Stimulated activated CD4-positive, alpha-beta T cell treated with anti-CD3 and anti-CD28 coated beads, Interleukin-12 subunit alpha, Interleukin-12 subunit beta, amount 100 ng/mL, for 48 hours (primary cell): ENCODE measurements around the gene TSPO2.
"Not testable (repeated sequence)": the region's sequence is repeated elsewhere in the genome, so short reads cannot be mapped to it uniquely, and the experiment has no call there.

Experiments used
- DNase-seq, 3 donors: peaks; one replicate each; pipeline ENCODE4 v3.0.0-alpha.2; 2020; ENCODE audit warnings: low read depth in 2 of 3, low spot score in 1 of 3

Gene TSPO2, protein sequence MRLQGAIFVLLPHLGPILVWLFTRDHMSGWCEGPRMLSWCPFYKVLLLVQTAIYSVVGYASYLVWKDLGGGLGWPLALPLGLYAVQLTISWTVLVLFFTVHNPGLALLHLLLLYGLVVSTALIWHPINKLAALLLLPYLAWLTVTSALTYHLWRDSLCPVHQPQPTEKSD

DNA sequence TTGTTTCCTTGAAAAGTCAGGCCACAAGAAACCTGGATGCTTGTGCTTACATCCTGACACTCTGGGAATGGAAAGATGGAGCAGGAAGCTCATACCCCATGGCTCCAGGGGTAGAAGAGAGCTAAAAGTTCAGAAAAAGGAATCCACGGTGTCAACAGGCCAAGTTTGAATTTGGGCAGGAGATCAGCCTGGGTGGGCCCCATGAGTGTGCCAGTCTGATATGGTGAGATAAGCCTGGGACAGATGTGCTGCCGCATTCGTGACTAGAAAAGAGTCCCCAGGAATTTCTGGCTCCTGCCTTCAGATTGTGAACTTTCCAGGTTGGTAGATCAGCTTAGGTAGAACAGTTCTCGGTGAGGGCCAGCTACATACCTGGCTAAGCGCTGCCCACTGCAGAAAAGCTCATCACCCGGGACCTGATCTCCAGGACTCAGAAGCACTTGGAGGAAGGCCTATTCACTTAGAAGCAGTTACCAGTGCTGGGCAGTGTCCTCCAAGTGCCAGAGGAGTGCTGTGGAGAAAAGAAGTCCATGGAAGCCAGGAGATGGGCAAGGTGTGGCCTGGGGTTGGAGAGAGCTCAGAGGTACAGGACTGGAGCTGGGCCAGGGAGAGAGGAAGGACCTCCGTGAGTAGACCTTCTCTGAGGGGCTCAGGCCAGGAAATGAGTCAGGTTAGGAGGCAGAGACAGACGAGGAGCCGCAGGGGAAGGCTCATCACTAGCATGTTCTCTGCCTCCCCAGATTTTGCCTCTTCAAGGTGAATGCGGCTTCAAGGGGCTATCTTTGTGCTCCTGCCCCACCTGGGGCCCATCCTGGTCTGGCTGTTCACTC is at the start of gene TSPO2:
Gene TSPO2, plus strand, starts transcription at position 242 of the 830 bp plus-strand sequence. Its CDS starts 519 bp downstream, at position 761.
- DNase-seq = no peak

DNA sequence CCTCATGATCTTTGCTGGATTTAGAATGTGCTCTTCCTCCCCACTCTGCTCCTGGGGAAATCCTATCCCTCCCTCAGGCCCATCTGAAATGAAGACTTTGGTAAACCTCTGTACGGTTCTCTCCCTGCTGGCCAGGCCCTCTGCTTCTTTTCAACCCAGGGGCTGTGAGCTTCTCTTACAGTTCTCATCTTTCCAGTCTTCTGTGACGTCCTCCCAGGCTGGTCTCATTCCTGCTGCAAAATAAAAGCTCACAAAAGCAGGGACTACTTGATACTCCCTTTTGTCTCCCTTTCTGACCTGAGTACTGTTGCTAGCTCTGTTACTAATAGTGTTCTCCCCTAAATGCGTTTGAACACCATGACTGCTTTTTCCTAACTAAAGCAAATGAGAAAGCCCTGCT is 49.5 kb upstream of the TSPO2 start:
- no peak for DNase-seq

DNA sequence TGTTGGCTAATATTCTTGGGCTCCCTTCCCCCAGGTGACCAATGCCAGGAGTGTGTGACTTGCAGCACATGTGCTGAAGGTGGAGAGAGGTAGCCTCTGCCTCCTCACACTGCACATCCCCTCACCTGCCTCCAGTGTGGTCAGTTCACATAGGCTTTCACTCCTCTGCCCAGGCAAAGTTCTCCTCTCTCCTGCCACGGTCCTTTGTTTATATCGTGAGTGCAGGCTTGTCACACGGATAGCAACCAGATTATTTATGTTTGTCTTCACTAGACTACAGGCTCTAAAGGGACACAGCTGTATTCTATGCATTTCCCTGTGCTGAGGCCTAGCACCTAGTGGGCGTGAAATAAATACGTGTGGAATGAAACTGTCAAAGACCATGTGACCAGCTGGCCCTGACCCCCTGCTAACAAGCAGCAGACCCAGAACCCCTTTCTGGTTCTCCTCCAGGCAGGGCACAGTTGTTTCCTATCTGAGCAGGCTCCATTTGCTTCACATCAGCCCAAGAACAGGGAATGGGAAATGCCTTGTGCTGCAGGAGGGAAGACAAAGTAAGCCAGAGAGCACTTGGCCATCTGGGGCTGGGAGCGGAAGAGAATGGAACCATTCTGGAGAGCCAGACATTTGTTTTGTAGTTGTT is 45.6 kb upstream of the TSPO2 start:
- DNase-seq = no peak

DNA sequence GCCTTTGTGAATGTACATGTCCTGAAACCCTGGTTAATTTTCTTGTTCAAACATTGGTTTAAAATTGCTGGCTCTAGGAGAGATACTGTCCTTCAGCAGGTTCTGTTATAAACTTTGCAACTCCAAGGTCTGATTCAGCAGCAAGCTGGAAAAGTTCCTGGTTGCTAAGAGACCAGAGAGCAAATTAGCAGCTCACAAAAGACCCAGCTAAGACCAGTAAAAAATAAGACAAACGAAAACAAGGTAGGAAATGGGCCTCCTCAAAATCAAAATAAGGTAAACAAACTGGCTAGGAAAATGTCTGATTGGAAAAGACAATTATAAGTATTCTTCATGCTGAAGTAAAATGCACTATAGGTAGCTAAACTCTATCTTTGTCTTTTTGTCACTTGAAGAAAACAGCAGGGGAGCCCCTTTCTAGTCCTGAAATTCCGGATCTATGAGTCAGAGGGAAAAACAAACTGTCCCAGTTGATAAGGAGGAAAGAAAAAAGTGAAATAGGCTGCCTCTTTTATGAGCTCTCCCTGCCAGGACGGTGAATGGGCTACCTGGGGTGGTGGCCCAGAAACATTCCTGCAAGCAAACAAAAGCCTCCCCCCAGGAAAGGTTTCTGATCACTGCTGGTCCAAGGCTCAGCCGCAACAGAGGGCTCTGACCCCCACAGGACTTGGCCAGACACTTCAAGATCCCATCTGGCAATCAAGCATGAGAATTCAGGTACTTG is 44.9 kb upstream of the TSPO2 start:
- no peak for DNase-seq

DNA sequence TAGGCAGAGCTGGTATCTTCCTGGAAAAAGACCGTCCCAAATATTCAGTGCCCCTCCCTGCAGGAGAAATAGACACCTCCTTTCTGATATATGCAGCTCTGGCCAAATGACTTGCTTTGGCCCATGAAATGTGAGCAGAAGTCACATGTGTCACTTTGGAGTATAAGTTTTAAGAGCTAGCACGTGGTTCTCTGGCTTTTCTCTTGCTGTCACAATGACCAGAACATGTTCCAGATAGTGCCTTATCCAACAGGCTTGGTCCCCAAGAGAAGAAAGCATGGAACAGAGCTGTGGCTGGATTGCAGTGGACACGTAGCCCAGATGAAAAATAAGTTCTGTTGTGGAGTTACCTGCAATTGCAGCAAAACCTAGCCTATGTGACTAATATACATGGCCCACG is 43.6 kb upstream of the TSPO2 start:
- no peak for DNase-seq

DNA sequence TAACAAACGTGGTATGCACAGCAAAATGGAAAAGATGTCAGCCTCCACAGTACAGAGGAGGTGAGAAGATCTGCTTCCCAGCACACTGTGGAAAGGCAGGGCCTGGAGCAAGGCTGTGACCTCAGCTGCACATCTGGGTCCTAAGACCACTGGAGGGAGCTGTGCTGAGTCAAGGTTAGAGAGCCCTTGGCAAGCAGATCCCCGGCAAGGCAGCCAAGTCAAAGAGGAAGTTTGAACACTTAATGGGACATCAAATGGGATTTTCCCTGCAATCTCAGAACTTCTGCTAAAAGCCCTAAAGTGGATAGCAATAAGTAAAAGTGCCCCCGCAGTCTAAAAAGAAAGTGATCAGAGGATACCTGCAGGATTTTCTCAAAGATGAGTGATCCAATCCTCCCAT is 42.7 kb upstream of the TSPO2 start:
- DNase-seq = no peak

DNA sequence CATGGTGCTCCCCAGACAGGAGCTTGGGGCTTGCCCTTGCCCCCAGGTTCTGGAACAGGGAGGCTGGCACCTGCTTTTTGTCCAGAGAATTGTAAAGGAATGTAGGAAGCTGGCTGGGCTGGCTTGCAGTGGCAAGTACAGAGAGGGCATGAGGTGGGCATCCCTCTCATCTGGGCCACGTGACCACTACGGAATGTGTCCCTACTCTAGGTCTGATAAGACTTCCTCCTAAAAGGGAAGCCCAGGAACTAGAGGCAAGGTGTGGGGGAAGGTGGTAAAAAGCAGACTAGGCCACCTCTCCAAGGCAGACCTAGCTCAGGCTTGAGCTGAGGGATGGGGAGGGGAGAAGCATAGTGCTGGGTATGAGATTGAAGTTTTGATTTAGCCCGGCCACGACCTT is 42.0 kb upstream of the TSPO2 start:
- no peak for DNase-seq

DNA sequence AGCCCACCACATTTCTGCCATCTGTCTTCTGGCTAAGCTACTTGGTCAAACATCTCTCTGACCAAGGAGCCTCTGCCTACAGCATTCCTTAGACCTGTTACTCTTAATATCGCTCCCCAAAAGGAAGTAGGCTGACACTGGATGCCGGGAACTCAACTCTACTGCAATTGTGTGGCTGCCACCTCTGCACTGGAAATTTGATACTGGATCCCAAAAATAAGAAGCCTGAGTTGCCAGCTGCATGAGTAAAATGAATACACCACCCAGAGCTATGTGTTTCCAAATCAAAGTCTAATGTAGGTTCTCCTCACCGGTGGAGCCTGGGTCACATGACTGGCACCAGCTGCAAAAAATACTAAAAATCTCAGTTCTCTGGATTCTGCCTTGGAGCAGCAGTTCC is 40.1 kb upstream of the TSPO2 start:
- DNase-seq = no peak

DNA sequence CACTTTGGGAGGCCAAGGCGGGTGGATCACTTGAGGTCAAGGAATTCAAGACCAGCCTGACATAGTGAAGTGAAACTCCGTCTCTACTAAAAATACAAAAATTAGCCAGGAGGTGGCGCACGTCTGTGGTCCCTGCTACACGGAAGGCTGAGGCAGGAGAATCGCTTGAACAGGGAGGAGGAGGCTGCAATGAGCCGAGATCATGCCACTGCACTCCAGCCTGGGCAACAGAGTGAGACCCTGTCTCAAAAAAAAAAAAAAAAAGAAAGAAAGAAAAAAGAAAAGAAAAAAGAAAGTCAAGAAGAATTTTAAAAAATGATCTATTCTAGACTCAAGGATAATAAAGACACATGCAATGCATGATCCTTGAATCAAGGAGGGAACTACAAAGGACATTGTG is 36.0 kb upstream of the TSPO2 start:
- peak; percentile 24 to 66 (median 36) for DNase-seq

DNA sequence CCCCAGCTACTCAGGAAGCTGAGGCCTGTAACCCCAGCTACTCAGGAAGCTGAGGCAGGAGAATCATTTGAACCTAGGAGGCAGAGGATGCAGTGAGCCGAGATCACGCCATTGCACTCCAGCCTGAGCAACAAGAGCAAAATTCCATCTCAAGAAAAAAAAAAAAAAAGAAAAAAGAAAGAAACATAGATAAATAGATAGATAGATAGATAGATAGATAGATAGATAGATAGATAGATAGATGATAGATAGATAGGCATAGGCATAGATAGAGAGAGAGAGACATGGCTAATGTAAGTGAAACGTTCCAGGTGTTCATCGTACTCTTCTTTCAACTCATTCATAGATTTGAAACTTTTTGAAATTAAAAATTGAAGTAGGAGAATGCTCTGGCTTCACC is 35.3 kb upstream of the TSPO2 start:
- not testable (repeated sequence) for DNase-seq

DNA sequence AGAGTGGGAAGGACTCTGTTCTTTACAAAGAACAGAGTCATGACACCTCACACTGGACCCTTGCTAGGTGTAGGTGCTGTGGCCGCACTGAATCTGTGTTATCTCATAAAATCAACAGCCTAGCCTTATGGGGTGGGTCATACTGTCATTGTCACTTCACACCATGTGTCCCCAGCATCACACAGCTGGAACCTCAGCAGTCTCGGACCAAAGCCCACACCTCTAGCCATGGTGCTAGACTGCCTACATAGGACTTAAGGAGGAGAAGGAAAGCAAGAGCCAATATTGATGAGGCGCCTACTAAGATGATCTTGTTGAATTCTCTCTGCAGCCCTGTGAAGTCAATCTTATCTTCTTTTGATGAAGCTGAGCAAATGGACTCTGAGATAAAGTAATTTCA is 34.3 kb upstream of the TSPO2 start:
- no peak for DNase-seq

DNA sequence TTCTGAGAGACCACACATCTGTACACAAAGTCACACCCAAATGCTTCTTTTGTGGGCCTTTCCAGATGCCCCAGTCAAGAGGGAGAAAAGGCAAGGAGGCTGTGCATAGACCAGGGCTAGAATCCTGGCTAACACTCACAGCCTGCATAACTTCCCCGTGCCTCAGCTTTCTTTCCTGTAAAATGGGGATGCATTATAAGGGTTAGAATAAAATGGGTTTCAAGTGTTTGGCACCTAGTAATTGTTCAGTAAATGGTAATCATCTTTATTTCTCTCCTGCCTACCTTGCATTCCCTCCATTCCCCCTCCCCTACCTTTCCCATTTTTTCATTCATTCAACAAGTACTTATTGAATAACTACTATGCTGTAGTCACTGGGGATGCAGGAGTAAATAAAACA is 32.6 kb upstream of the TSPO2 start:
- no peak for DNase-seq

DNA sequence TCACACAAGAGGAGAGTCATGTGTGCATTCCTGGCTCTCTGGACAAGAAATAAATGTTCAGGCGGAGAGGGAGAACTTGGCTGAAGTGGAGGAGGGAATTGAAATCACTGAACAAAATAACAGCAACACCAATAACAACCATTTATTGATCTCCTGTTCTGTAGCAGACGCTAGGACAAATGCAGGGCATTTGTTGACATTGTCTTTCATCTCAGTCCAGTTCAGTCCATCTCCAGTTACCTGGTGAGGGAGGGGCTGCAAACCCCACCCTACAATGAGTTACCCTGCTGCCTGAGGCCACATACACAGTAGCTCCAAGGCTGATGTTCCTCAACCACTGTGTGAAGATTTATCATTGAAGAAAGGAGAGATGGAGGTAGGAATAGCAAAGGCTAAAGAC is 30.6 kb upstream of the TSPO2 start:
- DNase-seq = no peak

DNA sequence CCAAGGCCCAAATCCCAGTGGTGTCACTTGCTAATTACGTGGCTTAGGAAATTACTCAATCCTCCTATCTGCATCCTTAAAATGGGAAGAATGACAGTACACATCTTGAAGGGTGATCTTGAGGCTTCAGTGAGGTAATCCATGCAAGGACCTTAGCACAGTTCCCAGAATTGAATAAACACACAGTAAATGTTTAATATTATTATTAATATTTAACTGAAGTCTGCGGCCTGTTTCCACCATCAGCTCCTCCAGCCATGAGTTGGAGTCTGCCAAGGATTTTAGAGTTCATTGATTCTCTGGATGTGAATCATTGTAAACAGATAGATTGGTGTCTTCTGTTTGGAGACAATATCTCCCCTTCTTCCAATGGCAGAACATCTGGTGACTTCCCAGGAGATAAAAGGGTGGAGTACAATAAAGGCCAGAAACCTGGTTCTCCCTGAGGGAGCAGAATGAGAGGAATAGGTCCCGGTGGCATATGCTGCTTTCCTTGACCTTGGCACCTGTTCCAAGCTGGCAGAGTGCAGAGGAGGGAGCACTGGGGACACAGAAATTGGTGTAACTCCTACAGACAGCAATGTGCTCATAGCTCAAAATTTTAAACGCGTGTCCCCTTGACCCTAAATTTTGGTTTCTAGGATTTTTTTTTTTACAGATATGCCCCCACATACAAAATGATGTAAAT is 28.7 kb upstream of the TSPO2 start:
- DNase-seq = no peak

DNA sequence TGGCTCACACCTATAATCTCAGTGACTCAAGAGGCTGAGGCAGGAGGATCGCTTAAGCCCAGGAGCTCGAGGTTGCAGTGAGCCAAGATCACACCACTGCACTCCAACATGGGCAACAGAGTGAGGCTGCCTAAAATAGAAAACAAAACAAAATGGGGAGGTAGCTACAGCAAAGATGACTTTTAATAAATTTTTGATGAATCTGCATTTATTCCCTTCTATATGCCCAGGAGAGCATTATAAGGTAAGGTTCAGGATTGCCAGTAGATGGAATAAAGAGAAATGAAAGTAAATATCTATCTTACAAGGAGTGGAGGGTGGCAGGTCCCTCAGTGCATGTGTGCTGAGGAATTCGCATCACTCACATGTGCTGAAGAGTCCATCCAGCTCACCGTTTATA is 27.5 kb upstream of the TSPO2 start:
- no peak for DNase-seq

DNA sequence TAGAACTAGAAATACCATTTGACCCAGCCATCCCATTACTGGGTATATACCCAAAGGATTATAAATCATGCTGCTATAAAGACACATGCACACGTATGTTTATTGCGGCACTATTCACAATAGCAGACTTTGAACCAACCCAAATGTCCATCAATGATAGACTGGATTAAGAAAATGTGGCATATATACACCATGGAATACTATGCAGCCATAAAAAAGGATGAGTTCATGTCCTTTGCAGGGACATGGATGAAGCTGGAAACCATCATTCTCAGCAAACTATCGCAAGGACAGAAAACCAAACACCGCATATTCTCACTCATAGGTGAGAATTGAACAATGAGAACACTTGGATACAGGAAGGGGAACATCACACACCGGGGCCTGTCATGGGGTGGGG is 26.4 kb upstream of the TSPO2 start:
- not testable (repeated sequence) for DNase-seq

DNA sequence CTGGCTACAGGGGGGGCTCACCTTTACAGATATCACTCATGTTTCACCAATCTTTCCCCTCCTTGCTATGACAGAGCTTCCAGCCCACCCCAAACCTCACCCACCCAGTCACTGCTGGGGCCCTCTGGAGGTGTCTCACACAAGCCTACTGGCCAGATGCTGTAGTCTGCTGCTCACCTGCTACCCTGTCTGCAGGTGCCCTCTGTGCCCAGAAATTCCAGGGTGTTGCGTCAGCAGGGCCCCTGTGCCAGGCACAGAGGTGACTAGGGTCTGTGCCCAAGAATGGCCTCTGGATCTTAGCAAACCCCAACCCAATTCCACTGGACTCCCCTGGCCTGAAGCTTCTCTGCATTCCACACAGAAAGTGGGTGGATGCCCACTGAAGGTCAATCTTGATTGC is 24.6 kb upstream of the TSPO2 start:
- DNase-seq = no peak

DNA sequence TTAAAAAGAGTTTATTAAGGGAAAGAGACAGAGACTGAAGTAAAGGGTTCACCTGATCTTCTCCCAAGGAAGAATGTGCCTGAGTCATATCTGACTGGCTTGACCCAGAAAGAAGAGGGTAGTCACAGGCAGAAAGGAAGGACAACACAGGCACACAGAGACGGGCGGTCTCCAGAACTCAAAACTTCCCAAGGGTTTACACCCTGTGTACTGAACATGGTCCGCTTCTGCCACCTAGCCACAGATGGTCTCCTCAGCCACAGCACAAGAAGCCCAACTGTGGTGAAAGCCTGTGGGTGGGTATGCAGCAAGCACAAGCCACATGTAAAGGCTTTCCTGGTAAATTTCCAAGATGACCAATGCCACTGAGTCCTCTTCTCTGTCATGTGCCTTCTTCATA is 20.4 kb upstream of the TSPO2 start:
- no peak for DNase-seq

DNA sequence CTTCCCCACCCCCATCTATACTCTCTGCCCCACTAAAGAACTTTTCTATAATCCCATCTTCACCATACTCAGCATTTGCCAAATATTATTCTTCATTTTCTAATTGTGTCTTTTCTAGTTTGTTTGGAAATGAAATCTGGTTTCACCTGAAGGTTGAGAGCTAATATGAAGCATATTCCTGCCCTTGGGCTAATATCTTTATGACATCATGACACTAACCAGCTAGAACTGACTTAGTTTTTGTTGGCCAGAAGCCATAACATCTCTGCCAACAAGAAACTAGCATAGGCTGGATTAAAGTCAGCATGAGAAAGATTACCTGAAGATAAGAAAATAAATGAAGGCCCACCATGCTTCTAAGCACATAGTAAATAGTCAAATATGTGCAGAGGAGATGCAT is 20.0 kb upstream of the TSPO2 start:
- no peak for DNase-seq

DNA sequence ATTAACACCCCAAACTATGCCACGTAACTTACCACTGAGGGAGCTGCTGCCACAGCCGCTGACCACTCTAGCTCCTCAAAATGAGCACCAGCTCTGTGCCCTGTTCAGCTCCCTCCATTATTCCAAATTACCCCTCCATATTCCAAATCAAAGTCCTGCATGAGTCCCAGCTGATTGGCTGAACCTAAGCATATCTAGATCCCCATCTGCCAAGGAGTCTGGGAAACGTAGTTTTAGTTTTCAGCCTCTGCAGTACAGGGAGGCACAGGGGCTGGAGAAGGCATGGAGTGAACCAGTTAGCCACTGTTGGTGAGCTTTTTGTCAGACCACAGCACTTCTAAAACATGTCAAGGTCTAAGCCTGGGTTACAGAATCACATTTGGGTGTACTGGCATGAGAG is 19.2 kb upstream of the TSPO2 start:
- DNase-seq = no peak

DNA sequence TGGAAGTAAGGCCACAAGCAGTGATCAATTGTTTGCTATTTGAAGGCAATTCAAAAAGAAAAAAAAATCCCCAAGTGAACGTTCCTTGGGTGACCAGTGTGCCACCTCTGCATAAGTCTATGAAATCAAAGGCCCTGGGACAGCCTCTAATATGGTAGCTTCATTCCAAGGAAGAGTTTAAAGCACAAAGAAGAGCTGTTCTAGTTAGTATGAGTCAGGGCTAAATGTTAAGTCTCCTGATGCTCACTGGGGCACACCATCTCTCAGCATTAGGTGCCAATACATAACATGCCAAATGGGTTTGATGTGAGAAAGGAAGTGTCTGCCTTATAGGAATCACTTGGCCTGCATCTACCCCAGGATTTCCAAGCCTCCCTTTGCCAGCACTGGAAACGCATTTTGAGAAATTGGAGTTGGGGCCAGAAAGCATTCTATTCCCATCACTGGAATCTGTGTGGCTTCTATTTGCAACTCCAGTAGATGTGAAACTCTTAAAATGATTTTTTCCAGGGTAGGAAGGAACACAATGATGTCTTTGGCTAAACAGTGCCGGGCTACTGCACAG is 16.2 kb upstream of the TSPO2 start:
- DNase-seq = no peak
